Measurements from ENCODE around the gene FOXK1. TPM values are rescaled to one million over a fixed set of nuclear protein-coding genes. Genes with fewer than 3 reads are reported as not detected.

The FOXK1 gene
- total RNA-seq, 6 donors from 2014 or later = 25.1 to 40.7 (median 34.1) TPM

DNA sequence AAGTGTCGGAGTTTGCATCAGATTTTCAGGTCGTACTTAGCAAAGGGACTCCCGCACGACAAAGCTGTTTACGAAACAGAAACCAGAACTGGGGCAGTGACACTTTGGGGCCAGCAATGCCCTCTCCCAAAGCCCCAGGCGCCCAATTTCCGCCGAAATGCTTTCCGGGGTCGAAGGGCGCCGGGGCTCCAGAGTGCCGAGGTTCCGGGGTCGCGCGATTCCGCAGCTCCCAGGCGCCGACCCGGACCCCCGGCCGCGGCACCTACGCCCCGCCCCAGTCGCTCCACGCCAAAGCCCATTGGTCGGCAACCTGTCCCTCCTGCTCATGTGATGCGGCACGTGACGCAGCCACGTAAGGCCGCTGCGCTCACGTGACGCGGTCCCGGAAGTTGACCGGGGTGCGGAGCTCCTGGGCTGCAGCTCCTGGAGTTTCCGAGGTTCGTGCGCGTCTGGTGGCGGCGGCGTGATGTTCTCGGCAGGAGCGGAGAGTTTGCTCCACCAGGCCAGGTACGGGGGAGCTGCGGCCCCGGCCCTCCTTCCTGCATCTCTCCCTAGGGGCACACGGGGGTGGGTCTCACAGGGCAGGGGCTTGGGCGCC, 93.3 kb downstream of the FOXK1 start, which contains the start of gene AP5Z1:
TSS of gene AP5Z1 (plus strand) at position 374 of the 598 bp plus-strand sequence. CDS start at position 467, 93 bp downstream.
- Histone ChIP-seq H3K4me3 (peak within 1 kb of the TSS; percentile 91 to 99 (median 96)), H3K4me1 (peaks cover 20 to 33% (median 25%) of the 10 kb centered on the region in 4 donors), H3K27me3 (no peaks in the 10 kb centered on the region), H3K36me3 (peaks cover 0 to 12% (median 3%) of the 10 kb centered on the region in 4 donors), H3K9me3 (no peaks in the 10 kb centered on the region), H3K27ac (peak within 1 kb of the TSS; percentile 93 to 98 (median 96))
- ATAC-seq (ENCODE audit: low FRiP score in 2 of 2) = peak; percentile 96 to 98
- TF ChIP-seq EP300 (IDR thresholded peaks at IDR 0.05) = peak in 2 of 4 donors; percentile 9 to 59
- peak in 3 of 4 donors; percentile 88 to 97 (median 93) for TF ChIP-seq POLR2A (IDR thresholded peaks at IDR 0.05)
- TF ChIP-seq, protein P1, sequence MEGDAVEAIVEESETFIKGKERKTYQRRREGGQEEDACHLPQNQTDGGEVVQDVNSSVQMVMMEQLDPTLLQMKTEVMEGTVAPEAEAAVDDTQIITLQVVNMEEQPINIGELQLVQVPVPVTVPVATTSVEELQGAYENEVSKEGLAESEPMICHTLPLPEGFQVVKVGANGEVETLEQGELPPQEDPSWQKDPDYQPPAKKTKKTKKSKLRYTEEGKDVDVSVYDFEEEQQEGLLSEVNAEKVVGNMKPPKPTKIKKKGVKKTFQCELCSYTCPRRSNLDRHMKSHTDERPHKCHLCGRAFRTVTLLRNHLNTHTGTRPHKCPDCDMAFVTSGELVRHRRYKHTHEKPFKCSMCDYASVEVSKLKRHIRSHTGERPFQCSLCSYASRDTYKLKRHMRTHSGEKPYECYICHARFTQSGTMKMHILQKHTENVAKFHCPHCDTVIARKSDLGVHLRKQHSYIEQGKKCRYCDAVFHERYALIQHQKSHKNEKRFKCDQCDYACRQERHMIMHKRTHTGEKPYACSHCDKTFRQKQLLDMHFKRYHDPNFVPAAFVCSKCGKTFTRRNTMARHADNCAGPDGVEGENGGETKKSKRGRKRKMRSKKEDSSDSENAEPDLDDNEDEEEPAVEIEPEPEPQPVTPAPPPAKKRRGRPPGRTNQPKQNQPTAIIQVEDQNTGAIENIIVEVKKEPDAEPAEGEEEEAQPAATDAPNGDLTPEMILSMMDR (IDR thresholded peaks at IDR 0.05) = peak in 2 of 6 experiments; percentile 21 to 32
- peak; percentile 96 to 98 for TF ChIP-seq POLR2AphosphoS5 (IDR thresholded peaks at IDR 0.05)
- 0 to 2% methylated on average over 9 to 32 of the region's 55 CpGs for WGBS, 2 donors
- DNase-seq = peak; percentile 97 to 98

DNA sequence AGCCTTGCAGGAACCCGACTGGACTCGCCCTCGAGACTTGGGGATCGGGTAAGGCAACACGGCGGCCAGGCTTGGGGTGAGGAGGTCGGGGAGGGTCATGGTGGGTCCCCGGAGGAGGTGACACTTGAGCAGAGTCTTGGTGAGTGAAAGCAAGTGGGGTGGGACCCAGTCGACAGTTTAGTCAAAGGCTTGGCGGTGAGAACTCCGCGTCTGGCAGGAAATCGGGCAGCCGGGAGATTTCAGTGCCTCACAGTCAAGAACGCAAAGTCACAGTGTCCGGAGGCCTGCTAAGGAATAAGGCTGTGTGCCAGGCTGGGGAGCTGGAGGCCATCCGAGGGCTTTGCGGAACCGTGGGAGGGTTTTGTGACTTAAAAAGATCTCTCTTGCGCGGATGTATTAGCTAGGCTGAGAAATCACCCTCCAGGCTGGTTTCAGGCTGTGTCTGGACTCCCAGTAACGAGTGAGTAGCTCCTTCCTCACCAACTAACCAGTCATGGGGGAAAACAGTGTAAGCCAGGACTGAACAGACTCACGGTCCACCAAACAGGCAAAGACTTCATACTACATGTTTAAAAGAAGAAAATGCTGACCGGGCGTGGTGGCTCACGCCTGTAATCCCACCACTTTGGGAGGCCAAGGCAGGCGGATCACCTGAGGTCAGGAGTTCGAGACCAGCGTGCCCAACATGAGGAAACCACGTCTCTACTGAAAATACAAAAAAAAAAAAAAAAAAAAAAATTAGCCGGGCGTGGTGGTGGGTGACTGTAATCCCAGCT, 93.9 kb downstream of the FOXK1 start:
- peaks cover 20 to 32% (median 25%) of the 10 kb centered on the region in 4 donors for H3K4me1 ChIP-seq

DNA sequence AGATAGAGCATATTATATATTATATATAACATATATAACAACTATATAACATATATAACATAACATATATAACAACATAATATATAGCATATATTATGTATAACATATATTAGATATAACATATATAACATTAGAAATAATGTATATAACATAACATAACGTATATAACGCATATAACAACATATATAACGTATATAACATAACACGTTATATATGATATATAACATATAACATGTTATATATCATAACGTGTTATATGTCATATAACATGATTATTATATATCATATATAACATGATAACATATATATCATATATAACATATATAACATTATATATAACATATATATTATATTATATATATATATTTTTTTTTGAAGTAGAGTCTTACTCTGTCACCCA, 97.0 kb downstream of the FOXK1 start:
- DNase-seq (no peak), ATAC-seq (ENCODE audit: low FRiP score in 2 of 2) (no peak)
- Histone ChIP-seq H3K27ac (no peak overlapping the region), H3K36me3 (peaks cover 13 to 40% (median 34%) of the 10 kb centered on the region in 4 donors), H3K4me1 (peaks cover 18 to 32% (median 24%) of the 10 kb centered on the region in 4 donors), H3K9me3 (no peaks in the 10 kb centered on the region), H3K4me3 (no peak overlapping the region), H3K27me3 (no peaks in the 10 kb centered on the region)
- TF ChIP-seq EP300 (IDR thresholded peaks at IDR 0.05) = no peak
- TF ChIP-seq, protein P1 (IDR thresholded peaks at IDR 0.05) = no peak
- TF ChIP-seq POLR2A (IDR thresholded peaks at IDR 0.05) = no peak
- TF ChIP-seq POLR2AphosphoS5 (IDR thresholded peaks at IDR 0.05) = no peak
- 94 to 96% methylated on average over 5 of the region's 5 CpGs for WGBS, 2 donors

More for the DNA sequence above, 93.9 kb downstream of the FOXK1 start:
- Histone ChIP-seq H3K9me3 (no peaks in the 10 kb centered on the region), H3K4me3 (peak overlapping the region; percentile 91 to 99 (median 96)), H3K27me3 (no peaks in the 10 kb centered on the region), H3K36me3 (peaks cover 0 to 14% (median 6%) of the 10 kb centered on the region in 4 donors), H3K27ac (peak overlapping the region; percentile 93 to 98 (median 96))
- peak in 1 of 2 donors; percentile 59 for DNase-seq
- WGBS, 2 donors = 21 to 27% methylated on average over 20 to 32 of the region's 32 CpGs
- no peak for TF ChIP-seq POLR2AphosphoS5 (IDR thresholded peaks at IDR 0.05)
- ATAC-seq (ENCODE audit: low FRiP score in 2 of 2) = peak; percentile 52 to 58

DNA sequence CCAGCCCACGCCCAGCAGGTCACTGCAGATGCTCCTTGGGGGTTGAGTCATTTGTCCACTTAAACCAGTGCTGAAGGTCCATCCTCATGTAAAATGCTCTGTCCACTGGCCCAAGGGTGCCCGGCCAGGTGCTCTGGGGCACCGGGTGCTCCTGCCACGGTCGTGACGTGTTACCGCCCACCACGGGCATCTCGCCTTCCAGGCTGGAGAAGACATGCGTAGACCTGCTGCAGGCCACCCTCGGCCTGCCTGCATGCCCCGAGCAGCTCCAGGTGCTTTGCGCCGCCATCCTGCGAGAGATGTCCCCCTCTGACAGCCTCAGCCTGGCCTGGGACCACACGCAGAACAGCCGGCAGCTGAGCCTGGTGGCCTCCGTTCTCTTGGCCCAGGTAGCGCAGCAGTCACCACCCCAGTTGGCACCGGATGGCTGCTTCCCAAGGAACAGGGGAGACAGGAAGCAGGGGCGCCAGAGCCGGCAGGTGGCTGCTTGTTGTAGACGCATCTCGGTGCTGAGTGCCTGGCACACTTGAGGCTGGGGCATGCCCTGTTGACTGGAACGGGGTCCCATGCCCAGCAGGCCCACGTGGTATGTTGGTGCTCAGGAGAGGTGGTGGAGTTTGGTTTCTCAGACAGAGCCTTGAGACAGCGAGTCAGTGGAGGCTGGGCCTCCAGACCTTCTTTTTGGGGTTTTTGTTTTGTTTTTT, 99.4 kb downstream of the FOXK1 start:
- Histone ChIP-seq H3K4me1 (peaks cover 10 to 19% (median 12%) of the 10 kb centered on the region in 4 donors), H3K36me3 (peaks cover 15 to 64% (median 57%) of the 10 kb centered on the region in 4 donors)

More for the DNA sequence above, 99.4 kb downstream of the FOXK1 start:
- ATAC-seq (ENCODE audit: low FRiP score in 2 of 2) (no peak), DNase-seq (peak in 1 of 2 donors; percentile 75)
- TF ChIP-seq POLR2A (IDR thresholded peaks at IDR 0.05) (no peak), POLR2AphosphoS5 (IDR thresholded peaks at IDR 0.05) (no peak), EP300 (IDR thresholded peaks at IDR 0.05) (no peak)
- TF ChIP-seq, protein P1 (IDR thresholded peaks at IDR 0.05) = no peak
- H3K27ac ChIP-seq = no peak overlapping the region
- H3K27me3 ChIP-seq = no peaks in the 10 kb centered on the region
- WGBS, 2 donors = 93 to 95% methylated on average over 10 to 27 of the region's 27 CpGs
- no peaks in the 10 kb centered on the region for H3K9me3 ChIP-seq
- H3K4me3 ChIP-seq = no peak overlapping the region

All from upper lobe of left lung (tissue), 6 donors.